ENCODE results near the gene PLK5. TPM values are rescaled to one million over a fixed set of nuclear protein-coding genes. Genes with fewer than 3 reads are reported as not detected.

Gene PLK5
- total and polyA plus RNA-seq, 2 of the 4 experiments (the other 2 are of a cell fraction): not detected

DNA sequence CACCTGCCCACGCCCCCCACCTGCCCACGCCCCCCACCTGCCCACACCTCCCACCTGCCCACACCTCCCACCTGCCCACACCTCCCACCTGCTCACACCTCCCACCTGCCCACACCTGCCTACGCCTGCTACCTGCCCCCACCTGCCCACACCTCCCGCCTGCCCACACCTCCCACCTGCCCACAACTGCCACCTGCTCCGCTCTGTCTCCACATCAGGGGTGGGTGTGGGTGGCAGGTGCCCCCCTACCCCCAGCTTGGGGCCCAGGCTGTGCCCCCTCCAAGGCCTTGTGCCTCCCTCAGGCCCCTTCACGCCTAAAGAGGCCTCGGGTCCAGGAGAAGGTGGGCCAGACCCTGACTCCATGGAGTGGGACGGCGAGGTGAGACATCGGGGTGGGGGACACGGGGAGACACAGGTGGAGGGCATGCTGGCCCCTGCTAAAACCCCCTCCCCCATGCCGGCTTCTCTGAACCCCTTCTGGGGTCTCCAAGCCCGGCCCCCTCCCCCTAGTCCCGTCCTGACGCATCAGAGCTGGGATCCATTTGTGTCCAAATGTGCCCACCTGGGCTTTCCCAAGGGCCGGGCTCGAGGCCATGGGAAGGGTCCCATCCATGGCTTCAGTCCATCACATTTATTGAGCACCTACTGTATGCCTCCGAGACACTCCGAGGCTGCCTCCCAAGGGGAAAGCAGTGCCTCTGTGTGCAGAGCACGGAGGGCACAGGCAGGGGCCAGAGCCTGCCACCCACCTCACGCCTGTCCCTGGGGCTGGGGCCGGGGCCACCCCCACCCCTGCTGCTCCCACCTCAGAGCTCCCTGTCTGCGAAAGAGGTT is 4.9 kb downstream of the PLK5 start:
- in situ Hi-C loops (cut with MboI; ENCODE audit: low sequenced_read_pairs): loop anchor here (25.0 kb wide), 1 partner anchor 258 kb away; no protein-coding TSS in a partner anchor
- Histone ChIP-seq H3K4me1 (ENCODE audit: control insufficient read depth, insufficient read depth, low read length) (no peaks in the 10 kb centered on the region; the same call in 1 of the 2 replicates), H2BK15ac (ENCODE audit: low read depth, low read length) (no peak overlapping the region), H4K5ac (ENCODE audit: low read depth, low read length) (no peak overlapping the region), H4K91ac (ENCODE audit: insufficient read depth, low read depth, low read length) (no peak overlapping the region), H3K56ac (ENCODE audit: extremely low read depth, insufficient read depth, low read length) (no peak overlapping the region), H2BK120ac (ENCODE audit: low read depth, low read length) (no peak overlapping the region), H3K9me1 (ENCODE audit: insufficient read depth, low read length) (peaks cover 4% of the 10 kb centered on the region; the same call in 1 of the 2 replicates), H3K4me2 (ENCODE audit: low read depth, low read length) (no peak overlapping the region), H4K20me1 (ENCODE audit: insufficient read depth, low read length) (peaks cover 7% of the 10 kb centered on the region; the same call in 1 of the 2 replicates), H3K18ac (ENCODE audit: low read depth, low read length) (no peak overlapping the region), H2AK5ac (ENCODE audit: low read depth, low read length) (no peak overlapping the region), H2BK20ac (ENCODE audit: low read depth, low read length) (no peak overlapping the region), H3K9me3 (ENCODE audit: control insufficient read depth, insufficient read depth, low read length) (no peaks in the 10 kb centered on the region), H3K9ac (ENCODE audit: low read depth, low read length) (no peak overlapping the region), H3K27ac (ENCODE audit: insufficient read depth, low read length) (no peak overlapping the region), H3K79me1 (ENCODE audit: low read depth in 1 of 2, low read length in 2 of 2) (no peaks in the 10 kb centered on the region), H2AFZ (replicated peaks; ENCODE audit: low read length, poor library complexity) (no peak overlapping the region), H4K8ac (ENCODE audit: low read depth in 2 of 2, low read length in 2 of 2) (no peak overlapping the region), H2AK9ac (replicated peaks; ENCODE audit: low read depth, low read length, poor library complexity) (no peak overlapping the region), H3K14ac (replicated peaks; ENCODE audit: low read depth, low read length) (no peak overlapping the region), H2BK5ac (ENCODE audit: low read depth, low read length, poor library complexity, severe bottlenecking) (no peak overlapping the region), H3K23ac (ENCODE audit: low read depth, low read length) (no peak overlapping the region), H3K4ac (ENCODE audit: low read depth, low read length) (no peak overlapping the region), H3K36me3 (ENCODE audit: control insufficient read depth, insufficient read depth, low read length) (no peaks in the 10 kb centered on the region), H3K27me3 (ENCODE audit: control insufficient read depth, insufficient read depth, low read length) (peaks cover 18% of the 10 kb centered on the region), H3K4me3 (ENCODE audit: insufficient read depth, low read depth, low read length) (no peak overlapping the region)
- dilution Hi-C loops (cut with HindIII; ENCODE audit: low sequenced_read_pairs, unreplicated experiment): no loop called here
- TF ChIP-seq POLR2A (IDR thresholded peaks at IDR 0.05; ENCODE audit: low read depth, low read length) (no peak), MXI1 (IDR thresholded peaks at IDR 0.05; ENCODE audit: borderline replicate concordance, low read depth, low read length) (no peak), RFX5 (IDR thresholded peaks at IDR 0.05; ENCODE audit: low read depth, low read length) (no peak), MAZ (IDR thresholded peaks at IDR 0.05; ENCODE audit: borderline replicate concordance, low read depth, low read length) (no peak), CEBPB (IDR thresholded peaks at IDR 0.05; ENCODE audit: low read depth, low read length) (no peak), RCOR1 (IDR thresholded peaks at IDR 0.05; ENCODE audit: insufficient replicate concordance, low read length) (no peak), BHLHE40 (IDR thresholded peaks at IDR 0.05; ENCODE audit: low read depth, low read length) (no peak), MAFK (IDR thresholded peaks at IDR 0.05; ENCODE audit: low read depth, low read length) (no peak), SMC3 (IDR thresholded peaks at IDR 0.05; ENCODE audit: low read depth, low read length) (no peak), CHD1 (IDR thresholded peaks at IDR 0.05; ENCODE audit: low read depth, low read length) (no peak)
- TF ChIP-seq, protein P1, sequence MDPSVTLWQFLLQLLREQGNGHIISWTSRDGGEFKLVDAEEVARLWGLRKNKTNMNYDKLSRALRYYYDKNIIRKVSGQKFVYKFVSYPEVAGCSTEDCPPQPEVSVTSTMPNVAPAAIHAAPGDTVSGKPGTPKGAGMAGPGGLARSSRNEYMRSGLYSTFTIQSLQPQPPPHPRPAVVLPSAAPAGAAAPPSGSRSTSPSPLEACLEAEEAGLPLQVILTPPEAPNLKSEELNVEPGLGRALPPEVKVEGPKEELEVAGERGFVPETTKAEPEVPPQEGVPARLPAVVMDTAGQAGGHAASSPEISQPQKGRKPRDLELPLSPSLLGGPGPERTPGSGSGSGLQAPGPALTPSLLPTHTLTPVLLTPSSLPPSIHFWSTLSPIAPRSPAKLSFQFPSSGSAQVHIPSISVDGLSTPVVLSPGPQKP (IDR thresholded peaks at IDR 0.05; ENCODE audit: borderline replicate concordance, low read depth, low read length): no peak
- TF ChIP-seq, protein P2, sequence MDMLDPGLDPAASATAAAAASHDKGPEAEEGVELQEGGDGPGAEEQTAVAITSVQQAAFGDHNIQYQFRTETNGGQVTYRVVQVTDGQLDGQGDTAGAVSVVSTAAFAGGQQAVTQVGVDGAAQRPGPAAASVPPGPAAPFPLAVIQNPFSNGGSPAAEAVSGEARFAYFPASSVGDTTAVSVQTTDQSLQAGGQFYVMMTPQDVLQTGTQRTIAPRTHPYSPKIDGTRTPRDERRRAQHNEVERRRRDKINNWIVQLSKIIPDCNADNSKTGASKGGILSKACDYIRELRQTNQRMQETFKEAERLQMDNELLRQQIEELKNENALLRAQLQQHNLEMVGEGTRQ (IDR thresholded peaks at IDR 0.05; ENCODE audit: low read depth, low read length): no peak
- 76% methylated on average over 10 of the region's 23 CpGs; no CpG with 5 or more reads in 1 of the 2 experiments for WGBS, 2 experiments (ENCODE audit: extremely low coverage in 2 of 2, insufficient read length in 1 of 2)
- CTCF ChIA-PET: no interaction called here
- intact Hi-C loops (cut with micrococcal nuclease): no loop called here
- POLR2A ChIA-PET (ENCODE audit: unreplicated experiment): no interaction called here
- DNase-seq: no peak
- no TSS peak for BruUV-seq (replicated peaks)
- ATAC-seq (ENCODE audit: low read depth): no peak

All from IMR-90 (cell line).